IPS DF 6.9 (cell line): ENCODE measurements around the gene DPT.

Experiments
- DNase-seq: peaks from one replicate; pipeline ENCODE4 v3.0.0-alpha.2; 2013; ENCODE audit warnings: low read depth, low spot score
- H3K27ac ChIP-seq: one replicate; pipeline ENCODE4 v1.5.1; 2013; ENCODE audit warnings: low read length, control low read depth
- H3K27me3 ChIP-seq: 2 replicates; pipeline ENCODE4 v1.6.1; 2013; ENCODE audit warnings: mild to moderate bottlenecking, low read length; ENCODE audit not compliant: control insufficient read depth, insufficient read depth
- H3K36me3 ChIP-seq: 2 replicates; pipeline ENCODE4 v1.6.1; 2013; ENCODE audit warnings: low read length; ENCODE audit not compliant: control insufficient read depth, insufficient read depth
- H3K4me1 ChIP-seq: 2 replicates; pipeline ENCODE4 v1.6.1; 2013; ENCODE audit warnings: low read length; ENCODE audit not compliant: control insufficient read depth, insufficient read depth
- H3K4me3 ChIP-seq: 2 replicates; pipeline ENCODE4 v1.5.1; 2013; ENCODE audit warnings: mild to moderate bottlenecking, low read length
- H3K9me3 ChIP-seq: 2 replicates; pipeline ENCODE4 v1.6.1; 2013; ENCODE audit warnings: low read length, inconsistent platforms; ENCODE audit not compliant: control insufficient read depth, insufficient read depth
- WGBS: extraction: QIAGEN DNeasy Blood & Tissue Kit; methylation state at CpG from one replicate; pipeline ENCODE4 v1.1.7; 2013; ENCODE audit warnings: mixed read lengths, missing lambda C conversion rate; ENCODE audit not compliant: insufficient read length, insufficient coverage; 5-methylcytosine and 5-hydroxymethylcytosine counted together

Gene DPT

GRCh38 chr1:168665975-168666374 lies 63.0 kb downstream of the DPT start:
- no peak for DNase-seq
- no peak overlapping the region for H3K27ac ChIP-seq
- WGBS, result no CpG with 5 or more reads among the region's 1 CpG
- no peaks in the 10 kb centered on the region for H3K27me3 ChIP-seq
- H3K36me3 ChIP-seq, result no peaks in the 10 kb centered on the region
- H3K9me3 ChIP-seq, result no peaks in the 10 kb centered on the region; the same call in 1 of the 2 replicates
- no peak overlapping the region for H3K4me3 ChIP-seq
- H3K4me1 ChIP-seq, result no peaks in the 10 kb centered on the region

DNA sequence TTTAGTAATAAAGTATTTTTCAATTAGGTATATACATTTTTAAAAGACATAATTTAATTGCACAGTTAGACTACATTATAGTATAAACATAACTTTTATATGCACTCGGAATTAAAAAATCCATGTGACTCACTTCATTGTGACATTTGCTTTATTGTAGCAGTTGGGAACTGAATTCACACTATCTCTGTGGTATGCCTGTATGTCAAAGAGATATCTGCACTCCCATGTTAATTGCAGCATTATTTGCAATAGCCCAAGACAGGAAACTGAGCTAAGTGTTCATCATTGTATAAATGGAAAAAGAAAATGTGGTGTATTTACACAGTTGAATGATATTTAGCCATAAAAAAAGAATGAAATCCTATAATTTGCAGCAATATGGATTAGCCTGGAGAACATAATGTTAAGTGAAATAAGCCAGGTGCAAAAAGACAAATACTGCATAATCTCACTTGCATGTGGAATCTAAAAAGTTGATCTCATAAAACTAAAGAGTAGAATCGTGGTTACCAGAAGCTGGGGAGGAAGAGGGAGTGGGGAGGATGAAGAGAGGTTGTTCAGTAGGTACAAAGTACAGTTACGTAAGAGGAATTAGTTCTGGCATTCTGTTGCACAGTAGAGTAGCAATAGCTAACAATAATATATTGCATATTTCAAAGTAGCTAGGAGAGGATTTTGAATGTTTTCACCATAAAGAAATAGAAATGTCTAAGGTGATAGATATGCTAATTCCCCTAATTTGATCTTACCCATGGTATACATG lies 64.8 kb downstream of the DPT start:
- no CpG with 5 or more reads among the region's 3 CpGs for WGBS

GRCh38 chr1:168656485-168656884 lies 72.5 kb downstream of the DPT start:
- Histone ChIP-seq H3K27me3 (no peaks in the 10 kb centered on the region), H3K4me3 (no peak overlapping the region), H3K9me3 (no peaks in the 10 kb centered on the region), H3K4me1 (peaks cover 2% of the 10 kb centered on the region), H3K36me3 (no peaks in the 10 kb centered on the region), H3K27ac (no peak overlapping the region)
- DNase-seq, result no peak
- no CpG with 5 or more reads among the region's 1 CpG for WGBS

More for the DNA sequence above, 64.8 kb downstream of the DPT start:
- H3K4me3 ChIP-seq, result no peak overlapping the region
- no peak for DNase-seq
- H3K36me3 ChIP-seq, result no peaks in the 10 kb centered on the region
- H3K27ac ChIP-seq, result no peak overlapping the region
- no peaks in the 10 kb centered on the region; the same call in 1 of the 2 replicates for H3K9me3 ChIP-seq
- no peaks in the 10 kb centered on the region for H3K4me1 ChIP-seq
- H3K27me3 ChIP-seq, result no peaks in the 10 kb centered on the region

DNA sequence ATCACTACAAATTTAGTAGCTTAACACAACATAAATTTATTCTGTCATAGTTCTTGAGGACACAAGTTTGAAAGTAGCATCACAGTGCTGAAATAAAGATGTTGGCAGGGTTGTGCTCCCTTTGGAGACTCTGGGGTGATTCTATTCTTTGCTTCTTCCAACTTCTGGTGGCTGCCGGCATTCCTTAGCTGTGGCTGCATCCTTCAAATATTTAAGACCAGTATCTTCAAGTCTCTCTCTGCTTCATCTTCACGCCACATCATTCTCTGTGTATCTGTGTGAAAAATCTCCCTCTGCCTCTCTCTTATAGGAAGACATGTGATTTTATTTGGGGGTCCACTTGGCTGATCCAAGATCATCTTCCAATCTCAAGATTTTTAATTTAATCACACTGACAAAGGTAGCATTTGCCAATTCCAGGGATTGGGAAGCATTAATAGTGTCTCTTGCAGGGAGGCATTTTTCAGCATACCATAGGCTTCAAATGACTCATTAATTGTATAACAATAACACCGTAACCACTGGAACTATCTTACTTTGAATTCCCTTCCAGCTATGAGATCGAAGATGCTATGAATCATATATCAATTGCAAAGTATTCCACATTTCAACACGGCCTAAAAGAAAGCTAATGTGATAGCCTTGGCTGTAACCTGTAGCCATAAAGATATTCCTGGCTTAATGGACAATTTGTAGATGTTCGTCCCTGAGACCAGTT lies 74.6 kb downstream of the DPT start:
- no peak for DNase-seq
- Histone ChIP-seq H3K9me3 (no peaks in the 10 kb centered on the region), H3K4me3 (no peak overlapping the region), H3K27ac (no peak overlapping the region), H3K36me3 (no peaks in the 10 kb centered on the region), H3K4me1 (peaks cover 2% of the 10 kb centered on the region), H3K27me3 (no peaks in the 10 kb centered on the region)
- no CpG with 5 or more reads among the region's 6 CpGs for WGBS

DNA sequence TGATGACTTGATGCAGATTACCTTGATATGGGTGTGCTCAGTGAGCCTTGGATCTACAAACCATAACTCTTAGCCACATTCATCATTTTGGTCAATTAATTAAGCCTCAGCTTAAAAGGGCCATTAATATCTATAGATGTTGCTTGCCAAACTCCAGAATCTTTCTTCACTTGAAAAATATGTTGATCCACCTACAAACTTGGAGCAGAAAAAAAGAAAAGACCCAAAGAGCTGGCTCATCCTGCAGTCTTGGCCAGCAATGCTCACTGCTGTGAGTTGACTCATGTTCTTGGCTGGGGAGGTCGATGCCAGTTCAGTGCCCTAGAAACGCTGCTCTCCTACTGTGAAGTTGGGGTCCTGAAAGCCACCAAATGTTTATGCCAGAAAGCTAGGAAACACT lies 75.4 kb downstream of the DPT start:
- WGBS, result no CpG with 5 or more reads among the region's 2 CpGs
- H3K27ac ChIP-seq, result no peak overlapping the region
- H3K4me1 ChIP-seq, result peaks cover 2% of the 10 kb centered on the region
- no peaks in the 10 kb centered on the region for H3K27me3 ChIP-seq
- no peak for DNase-seq
- no peak overlapping the region for H3K4me3 ChIP-seq
- no peaks in the 10 kb centered on the region for H3K9me3 ChIP-seq
- H3K36me3 ChIP-seq, result no peaks in the 10 kb centered on the region

DNA sequence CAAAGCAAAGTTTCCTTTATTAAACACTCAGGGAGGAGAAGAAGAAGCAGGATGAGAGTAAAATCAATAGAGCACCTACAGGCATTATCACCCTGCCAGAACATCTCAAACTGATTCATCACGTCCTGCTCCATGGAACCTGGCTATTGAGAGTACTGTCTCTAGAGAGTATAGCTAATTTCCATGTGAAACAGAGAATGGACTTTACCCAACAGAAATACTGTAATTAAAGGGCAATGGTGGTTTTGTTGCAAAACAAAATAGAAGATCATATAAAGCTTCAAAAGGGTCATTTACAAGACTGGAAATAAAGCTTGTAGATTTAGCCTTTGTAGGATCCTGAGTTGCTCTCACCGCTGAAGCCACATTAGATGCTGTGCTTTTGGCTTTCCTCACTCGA lies 83.3 kb downstream of the DPT start:
- WGBS, result no CpG with 5 or more reads among the region's 3 CpGs
- no peaks in the 10 kb centered on the region for H3K36me3 ChIP-seq
- H3K27ac ChIP-seq, result no peak overlapping the region
- no peaks in the 10 kb centered on the region for H3K9me3 ChIP-seq
- no peaks in the 10 kb centered on the region for H3K4me1 ChIP-seq
- DNase-seq, result no peak
- no peaks in the 10 kb centered on the region for H3K27me3 ChIP-seq
- H3K4me3 ChIP-seq, result no peak overlapping the region
